ENCODE measurements around the gene XIRP1.

- no peak for TF ChIP-seq CTCF (IDR thresholded peaks at IDR 0.05)
- peak; percentile 43 for TF ChIP-seq POLR2A (IDR thresholded peaks at IDR 0.05)
These were observed 51.0 kb downstream of the XIRP1 start for GRCh38 chr3:39141171-39141995.
